HepG2 (cell line): ENCODE data around the gene ANKMY2. TPM values are rescaled to one million over a fixed set of nuclear protein-coding genes. Genes with fewer than 3 reads are reported as not detected.

Experiments
- ATAC-seq: fragments of 200-7000 bp; cut with Tn5 transposase; 3 replicates; pipeline ENCODE4 v1.9.1; 2020; ENCODE audit warnings: mild to moderate bottlenecking, moderate library complexity
- BruUV-seq: library from RNA; stranded (reverse); fragments of 400-500 nt; replicated peaks from 2 replicates; lab custom pipeline; 2021; lab: Mats Ljungman, UMichigan
- CTCF ChIA-PET: fragments of 300-600 bp; formaldehyde crosslinking; extraction: SDS; loops from one replicate; lab custom pipeline; 2021; ENCODE audit warnings: low total read pairs, inconsistent platforms, low intra/inter-chr PET ratio; lab: Yijun Ruan, JAX
- POLR2A ChIA-PET: fragments of 350-600 bp; sonication (Branson Sonifier 250); formaldehyde crosslinking; loops from one replicate; lab custom pipeline; 2020; ENCODE audit warnings: antibody characterized with exemption, inconsistent platforms; lab: Yijun Ruan, JAX
- DNase-seq: peaks from one replicate; pipeline ENCODE4 v3.0.0-alpha.2; 2015; ENCODE audit warnings: low spot score
- FAIRE-seq: peaks from 3 replicates; lab custom pipeline; 2011; peaks lifted over from hg19 to GRCh38; lab: Jason Lieb, UNC
- H2AFZ ChIP-seq: one replicate; pipeline ENCODE4 v1.6.1; 2011; ENCODE audit warnings: low read length, inconsistent platforms
- H3K27ac ChIP-seq: fragments of 300-600 bp; 3 replicates; pipeline ENCODE4 v1.8.0; 2011; ENCODE audit warnings: mixed run types, mild to moderate bottlenecking, mixed read lengths, low read length, inconsistent platforms; ENCODE audit not compliant: insufficient read depth; ENCODE audit errors: extremely low read length
- H3K27me3 ChIP-seq, 2 experiments: fragments of 200-600 bp in 1 of 2; 2 replicates in 1 of 2; 3 replicates in 1 of 2; pipeline versions ENCODE4 v1.6.0 to v1.8.0; 2011; ENCODE audit warnings: low read length in 2 of 2, mild to moderate bottlenecking in 2 of 2, moderate library complexity in 2 of 2, inconsistent platforms in 1 of 2; ENCODE audit not compliant: insufficient read depth in 2 of 2, control insufficient read depth in 1 of 2
- H3K36me3 ChIP-seq, 2 experiments: fragments of 200-600 bp in 1 of 2; replicated peaks in 1 of 2; 2 replicates in 1 of 2; 3 replicates in 1 of 2; pipeline versions ENCODE4 v1.5.1 to v1.8.0; 2011; ENCODE audit warnings: low read length in 2 of 2, inconsistent platforms in 1 of 2; ENCODE audit not compliant: insufficient read depth in 2 of 2, control insufficient read depth in 1 of 2
- H3K4me1 ChIP-seq: 2 replicates; pipeline ENCODE4 v1.5.1; 2012; ENCODE audit warnings: low read length, inconsistent platforms; ENCODE audit not compliant: insufficient read depth
- H3K4me2 ChIP-seq: 2 replicates; pipeline ENCODE4 v1.6.0; 2011; ENCODE audit warnings: low read depth, low read length, inconsistent platforms
- H3K4me3 ChIP-seq, 3 experiments: fragments of 200-600 bp in 1 of 3; sonication (generic), shearing (Covaris generic) in 1 of 3; replicated peaks in 1 of 3; 2 replicates each; pipeline ENCODE4 v1.5.1; 2011 to 2016; ENCODE audit warnings: low read length in 3 of 3, inconsistent platforms in 2 of 3, low read depth in 2 of 3, mild to moderate bottlenecking in 2 of 3, control low read depth in 1 of 3, mixed read lengths in 1 of 3; ENCODE audit not compliant: insufficient read depth in 1 of 3
- H3K79me2 ChIP-seq: one replicate; pipeline ENCODE4 v1.6.1; 2011; ENCODE audit warnings: low read length, inconsistent platforms; ENCODE audit not compliant: insufficient read depth
- H3K9ac ChIP-seq: 2 replicates; pipeline ENCODE4 v1.6.0; 2011; ENCODE audit warnings: mild to moderate bottlenecking, low read depth, low read length, inconsistent platforms; ENCODE audit not compliant: insufficient read depth
- H3K9me3 ChIP-seq: 2 replicates; pipeline ENCODE4 v1.5.1; 2012; ENCODE audit warnings: mild to moderate bottlenecking, low read length
- H4K20me1 ChIP-seq: 2 replicates; pipeline ENCODE4 v1.6.0; 2011; ENCODE audit warnings: inconsistent platforms, mild to moderate bottlenecking, low read length, moderate library complexity; ENCODE audit not compliant: insufficient read depth
- CAMTA2 ChIP-seq: sonication (generic); formaldehyde crosslinking; IDR thresholded peaks from 2 replicates; pipeline ENCODE4 v1.4.0; 2020; ENCODE audit warnings: mild to moderate bottlenecking, missing genetic modification reagents, borderline replicate concordance
- EEA1 ChIP-seq: sonication (generic); formaldehyde crosslinking; IDR thresholded peaks from 2 replicates; pipeline ENCODE4 v1.5.1; 2020; ENCODE audit warnings: mild to moderate bottlenecking, missing genetic modification reagents, borderline replicate concordance
- HNRNPK ChIP-seq: fragments of 200-400 bp; formaldehyde crosslinking; IDR thresholded peaks from 2 replicates; pipeline ENCODE4 v1.6.1; 2018; ENCODE audit warnings: low read length, low read depth, moderate library complexity, mild to moderate bottlenecking; ENCODE audit not compliant: poor library complexity, severe bottlenecking
- NR2C2 ChIP-seq: sonication (generic); formaldehyde crosslinking; IDR thresholded peaks from 2 replicates; pipeline ENCODE4 v1.4.0; 2020; ENCODE audit warnings: missing genetic modification reagents, mild to moderate bottlenecking, moderate library complexity, borderline replicate concordance
- ZEB1 ChIP-seq: IDR thresholded peaks from 2 replicates; pipeline ENCODE4 v1.6.1; 2012; ENCODE audit warnings: mild to moderate bottlenecking, low read depth, inconsistent platforms; ENCODE audit not compliant: insufficient replicate concordance
- ZFP37 ChIP-seq: sonication (generic); formaldehyde crosslinking; IDR thresholded peaks from 2 replicates; pipeline ENCODE4 v1.4.0; 2020; ENCODE audit warnings: missing genetic modification reagents, borderline replicate concordance
- ZNF10 ChIP-seq: sonication (generic); formaldehyde crosslinking; IDR thresholded peaks from 2 replicates; pipeline ENCODE4 v1.4.0; 2020; ENCODE audit warnings: mild to moderate bottlenecking, low read depth, missing genetic modification reagents, borderline replicate concordance
- ZNF101 ChIP-seq: sonication (generic); formaldehyde crosslinking; IDR thresholded peaks from 2 replicates; pipeline ENCODE4 v1.4.0; 2020; ENCODE audit warnings: mild to moderate bottlenecking, low read depth, missing genetic modification reagents, borderline replicate concordance
- ZNF160 ChIP-seq: sonication (generic); formaldehyde crosslinking; IDR thresholded peaks from 2 replicates; pipeline ENCODE4 v1.8.0; 2022; ENCODE audit warnings: mild to moderate bottlenecking, inconsistent platforms, missing genetic modification reagents
- WGBS: methylation state at CpG from one replicate; pipeline ENCODE4 v1.1.6; 2017; ENCODE audit warnings: low lambda C conversion rate; 5-methylcytosine and 5-hydroxymethylcytosine counted together
- in situ Hi-C: cut with HindIII; loops from 2 replicates; pipeline ENCODE4 v1.10.0; 2017; ENCODE audit warnings: low pct_unique_long_range_greater_than_20kb; ENCODE audit not compliant: extremely low pct_ligation_motif_present
- intact Hi-C: fragments of 100-400 bp; cut with micrococcal nuclease; formaldehyde crosslinking; loops from one replicate; pipeline ENCODE4 v1.10.0; 2022; ENCODE audit not compliant: unreplicated experiment
- polyA plus RNA-seq, 8 experiments: library from polyadenylated mRNA; depleted of rRNA in 3 of 8; stranded (reverse) in 7 of 8; unstranded in 1 of 8; fragments of >200 nt; fragmentation: Illumina TruSeq in 4 of 8; extraction: Trizol in 4 of 8; gene quantifications; 2 replicates each; pipeline versions ENCODE4 v1.2.1 to v1.2.3, GENCODE V29; 2011 to 2016; ENCODE audit warnings: low read depth in 4 of 8, missing spikeins in 1 of 8, mixed read lengths in 1 of 8; ENCODE audit not compliant: insufficient read depth in 1 of 8
- total RNA-seq, 5 experiments: library from RNA; depleted of rRNA; stranded (reverse); fragments of >200 nt; fragmentation: Illumina TruSeq; extraction: Trizol; gene quantifications; 2 replicates each; pipeline ENCODE4 v1.2.3, GENCODE V29; 2016; ENCODE audit warnings: low read depth in 1 of 5
- TF ChIP-seq, protein P1 (sequence below): sonication (generic); formaldehyde crosslinking; IDR thresholded peaks from 2 replicates; pipeline ENCODE4 v1.8.0; 2022; ENCODE audit warnings: mild to moderate bottlenecking, missing genetic modification reagents, moderate library complexity
- TF ChIP-seq, protein P2 (sequence below): sonication (generic); formaldehyde crosslinking; IDR thresholded peaks from 2 replicates; pipeline ENCODE4 v1.4.0; 2020; ENCODE audit warnings: low read depth, mild to moderate bottlenecking, missing genetic modification reagents
- TF ChIP-seq, protein P3 (sequence below): sonication (generic); formaldehyde crosslinking; conservative IDR thresholded peaks from 2 replicates; pipeline ENCODE4 v1.4.0; 2020; ENCODE audit warnings: missing genetic modification reagents
- TF ChIP-seq, protein P4 (sequence below): sonication (generic); formaldehyde crosslinking; IDR thresholded peaks from 2 replicates; pipeline ENCODE4 v1.4.0; 2020; ENCODE audit warnings: missing genetic modification reagents, low read depth, mild to moderate bottlenecking, borderline replicate concordance
- TF ChIP-seq, protein P5 (sequence below): sonication (generic); formaldehyde crosslinking; IDR thresholded peaks from 2 replicates; pipeline ENCODE4 v1.4.0; 2020; ENCODE audit warnings: missing genetic modification reagents

Gene ANKMY2
- total and polyA plus RNA-seq, 2 of the 13 experiments (the other 11 are each of a cell fraction or from before 2014, with no cell fraction given): 12.2 to 21.6 TPM

DNA sequence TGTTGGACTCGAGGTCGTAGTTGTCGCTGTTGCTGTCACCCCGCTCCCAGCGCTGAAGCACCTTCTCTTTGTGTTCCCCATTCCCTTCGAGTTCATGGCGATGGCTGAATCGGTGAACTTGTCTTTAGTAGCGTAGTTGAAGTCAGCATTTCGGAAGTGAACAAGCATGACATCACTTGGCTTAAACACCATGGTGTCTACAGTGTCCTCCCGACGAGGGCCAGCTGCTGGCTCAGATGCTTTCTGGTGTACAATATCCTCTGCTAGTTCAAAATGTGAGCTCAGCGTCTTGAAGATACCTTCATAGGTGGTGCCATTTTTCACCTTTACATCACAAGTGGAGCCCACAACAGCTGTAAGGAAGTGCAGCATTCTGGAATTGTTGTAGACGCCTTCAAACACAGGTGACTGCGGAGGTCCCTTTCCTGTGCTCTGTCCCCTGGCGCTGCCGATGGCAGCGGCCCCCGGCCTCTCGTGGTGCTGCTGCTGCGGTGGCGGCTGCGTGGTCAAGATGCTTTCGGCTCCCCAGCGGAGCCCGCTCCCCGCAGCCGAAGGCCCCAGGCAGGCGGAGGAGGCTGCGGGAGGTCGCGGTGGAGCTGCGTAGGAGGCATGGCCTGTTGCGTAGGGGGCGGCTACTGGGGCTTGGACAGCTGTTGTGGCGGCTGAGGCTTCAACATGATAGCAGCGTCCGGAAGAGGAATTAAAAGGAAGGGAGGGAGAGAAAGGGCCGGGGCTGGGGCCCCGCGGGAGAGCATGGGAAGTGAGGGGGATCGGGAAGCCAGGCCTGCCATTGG lies 59.3 kb downstream of the ANKMY2 start:
- ATAC-seq (no peak), FAIRE-seq (no peak), DNase-seq (no peak)
- ChIA-PET POLR2A (no interaction called here), CTCF (no interaction called here)
- no peak overlapping the region for H3K27ac ChIP-seq
- no peak overlapping the region for H3K9ac ChIP-seq
- no peaks in the 10 kb centered on the region for H3K9me3 ChIP-seq
- intact Hi-C loops: no loop called here
- 77% methylated on average over 41 of the region's 42 CpGs for WGBS
- BruUV-seq: no TSS peak
- no peak overlapping the region for H2AFZ ChIP-seq
- no peaks in the 10 kb centered on the region for H4K20me1 ChIP-seq
- H3K4me3 ChIP-seq: no peak overlapping the region
- H3K79me2 ChIP-seq: no peaks in the 10 kb centered on the region
- peaks cover 0 to 3% of the 10 kb centered on the region in 2 experiments; a peak in 1 of 5 replicates for H3K27me3 ChIP-seq
- no peak overlapping the region for H3K4me2 ChIP-seq
- in situ Hi-C loops: no loop called here
- no peaks in the 10 kb centered on the region for H3K4me1 ChIP-seq
- H3K36me3 ChIP-seq: no peaks in the 10 kb centered on the region
- TF ChIP-seq CAMTA2: no peak
- TF ChIP-seq, protein P1, sequence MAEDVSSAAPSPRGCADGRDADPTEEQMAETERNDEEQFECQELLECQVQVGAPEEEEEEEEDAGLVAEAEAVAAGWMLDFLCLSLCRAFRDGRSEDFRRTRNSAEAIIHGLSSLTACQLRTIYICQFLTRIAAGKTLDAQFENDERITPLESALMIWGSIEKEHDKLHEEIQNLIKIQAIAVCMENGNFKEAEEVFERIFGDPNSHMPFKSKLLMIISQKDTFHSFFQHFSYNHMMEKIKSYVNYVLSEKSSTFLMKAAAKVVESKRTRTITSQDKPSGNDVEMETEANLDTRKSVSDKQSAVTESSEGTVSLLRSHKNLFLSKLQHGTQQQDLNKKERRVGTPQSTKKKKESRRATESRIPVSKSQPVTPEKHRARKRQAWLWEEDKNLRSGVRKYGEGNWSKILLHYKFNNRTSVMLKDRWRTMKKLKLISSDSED (CRISPR knock-in tag): no peak
- TF ChIP-seq, protein P2, sequence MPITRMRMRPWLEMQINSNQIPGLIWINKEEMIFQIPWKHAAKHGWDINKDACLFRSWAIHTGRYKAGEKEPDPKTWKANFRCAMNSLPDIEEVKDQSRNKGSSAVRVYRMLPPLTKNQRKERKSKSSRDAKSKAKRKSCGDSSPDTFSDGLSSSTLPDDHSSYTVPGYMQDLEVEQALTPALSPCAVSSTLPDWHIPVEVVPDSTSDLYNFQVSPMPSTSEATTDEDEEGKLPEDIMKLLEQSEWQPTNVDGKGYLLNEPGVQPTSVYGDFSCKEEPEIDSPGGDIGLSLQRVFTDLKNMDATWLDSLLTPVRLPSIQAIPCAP (CRISPR knock-in tag): no peak
- TF ChIP-seq ZNF160 (CRISPR knock-in tag): no peak
- TF ChIP-seq, protein P3, sequence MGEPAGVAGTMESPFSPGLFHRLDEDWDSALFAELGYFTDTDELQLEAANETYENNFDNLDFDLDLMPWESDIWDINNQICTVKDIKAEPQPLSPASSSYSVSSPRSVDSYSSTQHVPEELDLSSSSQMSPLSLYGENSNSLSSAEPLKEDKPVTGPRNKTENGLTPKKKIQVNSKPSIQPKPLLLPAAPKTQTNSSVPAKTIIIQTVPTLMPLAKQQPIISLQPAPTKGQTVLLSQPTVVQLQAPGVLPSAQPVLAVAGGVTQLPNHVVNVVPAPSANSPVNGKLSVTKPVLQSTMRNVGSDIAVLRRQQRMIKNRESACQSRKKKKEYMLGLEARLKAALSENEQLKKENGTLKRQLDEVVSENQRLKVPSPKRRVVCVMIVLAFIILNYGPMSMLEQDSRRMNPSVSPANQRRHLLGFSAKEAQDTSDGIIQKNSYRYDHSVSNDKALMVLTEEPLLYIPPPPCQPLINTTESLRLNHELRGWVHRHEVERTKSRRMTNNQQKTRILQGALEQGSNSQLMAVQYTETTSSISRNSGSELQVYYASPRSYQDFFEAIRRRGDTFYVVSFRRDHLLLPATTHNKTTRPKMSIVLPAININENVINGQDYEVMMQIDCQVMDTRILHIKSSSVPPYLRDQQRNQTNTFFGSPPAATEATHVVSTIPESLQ (CRISPR knock-in tag): no peak
- TF ChIP-seq, protein P4, sequence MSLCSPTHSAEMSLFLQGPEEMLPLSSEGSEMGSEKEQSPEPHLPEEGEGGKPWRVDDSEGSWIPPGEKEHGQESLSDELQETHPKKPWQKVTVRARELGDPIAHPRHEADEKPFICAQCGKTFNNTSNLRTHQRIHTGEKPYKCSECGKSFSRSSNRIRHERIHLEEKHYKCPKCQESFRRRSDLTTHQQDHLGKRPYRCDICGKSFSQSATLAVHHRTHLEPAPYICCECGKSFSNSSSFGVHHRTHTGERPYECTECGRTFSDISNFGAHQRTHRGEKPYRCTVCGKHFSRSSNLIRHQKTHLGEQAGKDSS (CRISPR knock-in tag): no peak
- no peak for TF ChIP-seq HNRNPK
- TF ChIP-seq, protein P5, sequence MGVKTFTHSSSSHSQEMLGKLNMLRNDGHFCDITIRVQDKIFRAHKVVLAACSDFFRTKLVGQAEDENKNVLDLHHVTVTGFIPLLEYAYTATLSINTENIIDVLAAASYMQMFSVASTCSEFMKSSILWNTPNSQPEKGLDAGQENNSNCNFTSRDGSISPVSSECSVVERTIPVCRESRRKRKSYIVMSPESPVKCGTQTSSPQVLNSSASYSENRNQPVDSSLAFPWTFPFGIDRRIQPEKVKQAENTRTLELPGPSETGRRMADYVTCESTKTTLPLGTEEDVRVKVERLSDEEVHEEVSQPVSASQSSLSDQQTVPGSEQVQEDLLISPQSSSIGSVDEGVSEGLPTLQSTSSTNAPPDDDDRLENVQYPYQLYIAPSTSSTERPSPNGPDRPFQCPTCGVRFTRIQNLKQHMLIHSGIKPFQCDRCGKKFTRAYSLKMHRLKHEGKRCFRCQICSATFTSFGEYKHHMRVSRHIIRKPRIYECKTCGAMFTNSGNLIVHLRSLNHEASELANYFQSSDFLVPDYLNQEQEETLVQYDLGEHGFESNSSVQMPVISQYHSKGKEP: no peak
- no peak for TF ChIP-seq ZEB1
- no peak for TF ChIP-seq NR2C2 (CRISPR knock-in tag)
- TF ChIP-seq ZNF101: no peak
- no peak for TF ChIP-seq ZNF10 (CRISPR knock-in tag)
- no peak for TF ChIP-seq ZFP37 (CRISPR knock-in tag)
- TF ChIP-seq EEA1 (CRISPR knock-in tag): no peak
